GM12878 (cell line): Measurements from ENCODE around the gene SETD6. TPM values are rescaled to one million over a fixed set of nuclear protein-coding genes. Genes with fewer than 3 reads are reported as not detected.

Experiments
- ATF7 ChIP-seq: fragments of 450-650 bp; IDR thresholded peaks from 2 replicates; pipeline ENCODE4 v1.6.1; 2016; ENCODE audit warnings: low read depth, mild to moderate bottlenecking
- CHD2 ChIP-seq: IDR thresholded peaks from 2 replicates; pipeline ENCODE4 v1.6.1; 2011; ENCODE audit warnings: low read depth, low read length, improper control_type of control experiment, borderline replicate concordance
- HDAC2 ChIP-seq: fragments of 200-600 bp; sonication (generic); IDR thresholded peaks from 2 replicates; pipeline ENCODE4 v1.6.1; 2017
- NR2C1 ChIP-seq: fragments of 450-650 bp; IDR thresholded peaks from 2 replicates; pipeline ENCODE4 v1.6.1; 2017; ENCODE audit warnings: antibody characterized with exemption, mild to moderate bottlenecking, moderate library complexity
- POLR2A ChIP-seq: IDR thresholded peaks from 2 replicates; pipeline ENCODE4 v1.6.1; 2011; ENCODE audit warnings: low read depth, mild to moderate bottlenecking, low read length
- STAT3 ChIP-seq: IDR thresholded peaks from 2 replicates; pipeline ENCODE4 v1.6.1; 2011; ENCODE audit warnings: low read depth, low read length, improper control_type of control experiment
- WRNIP1 ChIP-seq: IDR thresholded peaks from 2 replicates; pipeline ENCODE4 v1.6.1; 2011; ENCODE audit warnings: low read depth, low read length, improper control_type of control experiment, borderline replicate concordance
- ZNF622 ChIP-seq: fragments of 450-650 bp; IDR thresholded peaks from 2 replicates; pipeline ENCODE4 v1.6.1; 2017; ENCODE audit warnings: mild to moderate bottlenecking, inconsistent platforms
- ZZZ3 ChIP-seq: IDR thresholded peaks from 2 replicates; pipeline ENCODE4 v1.6.1; 2011; ENCODE audit warnings: low read depth; ENCODE audit not compliant: control insufficient read depth, insufficient read length
- polyA plus RNA-seq, 11 experiments: library from polyadenylated mRNA; depleted of rRNA in 4 of 11; unstranded in 6 of 11; stranded (reverse) in 5 of 11; fragments of >200 nt; fragmentation: Nextera tagmentation in 4 of 11; fragmentation: Illumina TruSeq in 1 of 11; extraction: Ambion mirVana in 4 of 11; extraction: Trizol in 1 of 11; gene quantifications; 1 replicate in 1 of 11; 2 replicates in 10 of 11; pipeline versions ENCODE4 v1.2.1 to v1.2.3, GENCODE V29; 2011 to 2016; ENCODE audit warnings: inconsistent platforms in 2 of 11, missing spikeins in 2 of 11, low read depth in 1 of 11
- total RNA-seq, 4 experiments: library from RNA; depleted of rRNA in 3 of 4; stranded (reverse); fragments of >200 nt in 3 of 4; fragmentation: Illumina TruSeq in 1 of 4; extraction: Trizol in 1 of 4; gene quantifications; 2 replicates each; pipeline versions ENCODE4 v1.2.1 to v1.2.3, GENCODE V29; 2013 to 2021
- TF ChIP-seq, protein P1 (sequence below): fragments of 450-650 bp; IDR thresholded peaks from 2 replicates; pipeline ENCODE4 v1.6.1; 2016; ENCODE audit warnings: mild to moderate bottlenecking
- TF ChIP-seq, protein P2 (sequence below): fragments of 450-650 bp; IDR thresholded peaks from 2 replicates; pipeline ENCODE4 v1.6.1; 2017; ENCODE audit warnings: borderline replicate concordance
- TF ChIP-seq, protein P3 (sequence below): IDR thresholded peaks from 2 replicates; pipeline ENCODE4 v1.6.1; 2012; ENCODE audit warnings: low read length, inconsistent platforms
- TF ChIP-seq, protein P4 (sequence below): fragments of 450-650 bp; formaldehyde crosslinking; IDR thresholded peaks from 2 replicates; pipeline ENCODE4 v1.4.0; 2020; ENCODE audit warnings: mild to moderate bottlenecking, moderate library complexity
- TF ChIP-seq, protein P5 (sequence below): IDR thresholded peaks from 2 replicates; pipeline ENCODE4 v1.6.1; 2012; ENCODE audit warnings: low read depth, low read length, improper control_type of control experiment
- TF ChIP-seq, protein P6 (sequence below): IDR thresholded peaks from 2 replicates; pipeline ENCODE4 v1.6.1; 2012; ENCODE audit warnings: low read depth, low read length, improper control_type of control experiment
- TF ChIP-seq, protein P7 (sequence below): IDR thresholded peaks from 2 replicates; pipeline ENCODE4 v1.6.1; 2012; ENCODE audit warnings: mild to moderate bottlenecking, low read depth, low read length

The SETD6 gene
- total and polyA plus RNA-seq, 10 of the 15 experiments (the other 5 are each of a cell fraction or from before 2014, with no cell fraction given) = 8.2 to 23.8 (median 16.2) TPM

DNA sequence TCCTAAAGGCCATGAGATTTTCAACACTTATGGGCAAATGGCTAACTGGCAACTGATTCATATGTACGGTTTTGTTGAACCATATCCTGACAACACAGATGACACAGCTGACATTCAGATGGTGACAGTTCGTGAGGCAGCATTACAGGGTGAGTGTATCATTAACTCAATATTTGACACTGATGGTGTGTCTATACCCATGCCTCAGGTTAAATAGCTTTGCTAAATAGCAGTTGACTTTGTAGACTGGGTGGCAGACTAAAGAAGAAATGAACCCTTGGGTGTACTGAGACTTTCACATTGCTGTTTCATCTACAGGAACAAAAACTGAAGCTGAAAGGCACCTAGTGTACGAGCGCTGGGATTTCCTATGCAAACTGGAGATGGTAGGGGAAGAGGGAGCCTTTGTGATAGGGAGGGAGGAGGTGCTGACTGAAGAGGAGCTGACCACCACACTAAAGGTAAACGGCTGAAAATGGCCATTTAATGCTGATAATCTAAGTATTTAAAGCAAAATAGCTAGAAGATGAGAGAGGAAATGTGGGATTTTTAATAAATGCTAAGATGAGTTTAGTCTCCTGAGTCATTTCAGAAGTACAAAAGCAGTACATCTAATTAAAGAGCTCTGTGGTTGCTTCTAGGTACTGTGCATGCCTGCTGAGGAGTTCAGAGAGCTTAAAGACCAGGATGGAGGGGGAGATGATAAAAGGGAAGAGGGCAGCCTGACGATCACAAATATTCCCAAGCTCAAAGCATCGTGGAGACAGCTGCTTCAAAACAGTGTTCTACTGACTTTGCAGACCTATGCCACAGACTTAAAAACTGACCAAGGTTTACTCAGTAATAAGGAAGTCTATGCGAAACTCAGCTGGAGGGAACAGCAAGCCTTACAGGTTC lies 3.0 kb downstream of the SETD6 start (continued):
- TF ChIP-seq, protein P1, sequence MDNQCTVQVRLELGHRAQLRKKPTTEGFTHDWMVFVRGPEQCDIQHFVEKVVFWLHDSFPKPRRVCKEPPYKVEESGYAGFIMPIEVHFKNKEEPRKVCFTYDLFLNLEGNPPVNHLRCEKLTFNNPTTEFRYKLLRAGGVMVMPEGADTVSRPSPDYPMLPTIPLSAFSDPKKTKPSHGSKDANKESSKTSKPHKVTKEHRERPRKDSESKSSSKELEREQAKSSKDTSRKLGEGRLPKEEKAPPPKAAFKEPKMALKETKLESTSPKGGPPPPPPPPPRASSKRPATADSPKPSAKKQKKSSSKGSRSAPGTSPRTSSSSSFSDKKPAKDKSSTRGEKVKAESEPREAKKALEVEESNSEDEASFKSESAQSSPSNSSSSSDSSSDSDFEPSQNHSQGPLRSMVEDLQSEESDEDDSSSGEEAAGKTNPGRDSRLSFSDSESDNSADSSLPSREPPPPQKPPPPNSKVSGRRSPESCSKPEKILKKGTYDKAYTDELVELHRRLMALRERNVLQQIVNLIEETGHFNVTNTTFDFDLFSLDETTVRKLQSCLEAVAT = peak; percentile 64
- no peak for TF ChIP-seq ZZZ3
- no peak for TF ChIP-seq HDAC2
- no peak for TF ChIP-seq STAT3
- TF ChIP-seq, protein P2, sequence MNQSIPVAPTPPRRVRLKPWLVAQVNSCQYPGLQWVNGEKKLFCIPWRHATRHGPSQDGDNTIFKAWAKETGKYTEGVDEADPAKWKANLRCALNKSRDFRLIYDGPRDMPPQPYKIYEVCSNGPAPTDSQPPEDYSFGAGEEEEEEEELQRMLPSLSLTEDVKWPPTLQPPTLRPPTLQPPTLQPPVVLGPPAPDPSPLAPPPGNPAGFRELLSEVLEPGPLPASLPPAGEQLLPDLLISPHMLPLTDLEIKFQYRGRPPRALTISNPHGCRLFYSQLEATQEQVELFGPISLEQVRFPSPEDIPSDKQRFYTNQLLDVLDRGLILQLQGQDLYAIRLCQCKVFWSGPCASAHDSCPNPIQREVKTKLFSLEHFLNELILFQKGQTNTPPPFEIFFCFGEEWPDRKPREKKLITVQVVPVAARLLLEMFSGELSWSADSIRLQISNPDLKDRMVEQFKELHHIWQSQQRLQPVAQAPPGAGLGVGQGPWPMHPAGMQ = no peak
- TF ChIP-seq POLR2A = no peak; the same call in 1 of the 2 replicates
- no peak for TF ChIP-seq WRNIP1
- TF ChIP-seq, protein P3, sequence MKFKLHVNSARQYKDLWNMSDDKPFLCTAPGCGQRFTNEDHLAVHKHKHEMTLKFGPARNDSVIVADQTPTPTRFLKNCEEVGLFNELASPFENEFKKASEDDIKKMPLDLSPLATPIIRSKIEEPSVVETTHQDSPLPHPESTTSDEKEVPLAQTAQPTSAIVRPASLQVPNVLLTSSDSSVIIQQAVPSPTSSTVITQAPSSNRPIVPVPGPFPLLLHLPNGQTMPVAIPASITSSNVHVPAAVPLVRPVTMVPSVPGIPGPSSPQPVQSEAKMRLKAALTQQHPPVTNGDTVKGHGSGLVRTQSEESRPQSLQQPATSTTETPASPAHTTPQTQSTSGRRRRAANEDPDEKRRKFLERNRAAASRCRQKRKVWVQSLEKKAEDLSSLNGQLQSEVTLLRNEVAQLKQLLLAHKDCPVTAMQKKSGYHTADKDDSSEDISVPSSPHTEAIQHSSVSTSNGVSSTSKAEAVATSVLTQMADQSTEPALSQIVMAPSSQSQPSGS = peak; percentile 72
- TF ChIP-seq, protein P4, sequence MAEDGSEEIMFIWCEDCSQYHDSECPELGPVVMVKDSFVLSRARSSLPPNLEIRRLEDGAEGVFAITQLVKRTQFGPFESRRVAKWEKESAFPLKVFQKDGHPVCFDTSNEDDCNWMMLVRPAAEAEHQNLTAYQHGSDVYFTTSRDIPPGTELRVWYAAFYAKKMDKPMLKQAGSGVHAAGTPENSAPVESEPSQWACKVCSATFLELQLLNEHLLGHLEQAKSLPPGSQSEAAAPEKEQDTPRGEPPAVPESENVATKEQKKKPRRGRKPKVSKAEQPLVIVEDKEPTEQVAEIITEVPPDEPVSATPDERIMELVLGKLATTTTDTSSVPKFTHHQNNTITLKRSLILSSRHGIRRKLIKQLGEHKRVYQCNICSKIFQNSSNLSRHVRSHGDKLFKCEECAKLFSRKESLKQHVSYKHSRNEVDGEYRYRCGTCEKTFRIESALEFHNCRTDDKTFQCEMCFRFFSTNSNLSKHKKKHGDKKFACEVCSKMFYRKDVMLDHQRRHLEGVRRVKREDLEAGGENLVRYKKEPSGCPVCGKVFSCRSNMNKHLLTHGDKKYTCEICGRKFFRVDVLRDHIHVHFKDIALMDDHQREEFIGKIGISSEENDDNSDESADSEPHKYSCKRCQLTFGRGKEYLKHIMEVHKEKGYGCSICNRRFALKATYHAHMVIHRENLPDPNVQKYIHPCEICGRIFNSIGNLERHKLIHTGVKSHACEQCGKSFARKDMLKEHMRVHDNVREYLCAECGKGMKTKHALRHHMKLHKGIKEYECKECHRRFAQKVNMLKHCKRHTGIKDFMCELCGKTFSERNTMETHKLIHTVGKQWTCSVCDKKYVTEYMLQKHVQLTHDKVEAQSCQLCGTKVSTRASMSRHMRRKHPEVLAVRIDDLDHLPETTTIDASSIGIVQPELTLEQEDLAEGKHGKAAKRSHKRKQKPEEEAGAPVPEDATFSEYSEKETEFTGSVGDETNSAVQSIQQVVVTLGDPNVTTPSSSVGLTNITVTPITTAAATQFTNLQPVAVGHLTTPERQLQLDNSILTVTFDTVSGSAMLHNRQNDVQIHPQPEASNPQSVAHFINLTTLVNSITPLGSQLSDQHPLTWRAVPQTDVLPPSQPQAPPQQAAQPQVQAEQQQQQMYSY (CRISPR knock-in tag) = no peak
- TF ChIP-seq, protein P5, sequence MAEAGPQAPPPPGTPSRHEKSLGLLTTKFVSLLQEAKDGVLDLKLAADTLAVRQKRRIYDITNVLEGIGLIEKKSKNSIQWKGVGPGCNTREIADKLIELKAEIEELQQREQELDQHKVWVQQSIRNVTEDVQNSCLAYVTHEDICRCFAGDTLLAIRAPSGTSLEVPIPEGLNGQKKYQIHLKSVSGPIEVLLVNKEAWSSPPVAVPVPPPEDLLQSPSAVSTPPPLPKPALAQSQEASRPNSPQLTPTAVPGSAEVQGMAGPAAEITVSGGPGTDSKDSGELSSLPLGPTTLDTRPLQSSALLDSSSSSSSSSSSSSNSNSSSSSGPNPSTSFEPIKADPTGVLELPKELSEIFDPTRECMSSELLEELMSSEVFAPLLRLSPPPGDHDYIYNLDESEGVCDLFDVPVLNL = no peak
- TF ChIP-seq, protein P6, sequence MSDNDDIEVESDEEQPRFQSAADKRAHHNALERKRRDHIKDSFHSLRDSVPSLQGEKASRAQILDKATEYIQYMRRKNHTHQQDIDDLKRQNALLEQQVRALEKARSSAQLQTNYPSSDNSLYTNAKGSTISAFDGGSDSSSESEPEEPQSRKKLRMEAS = no peak
- TF ChIP-seq ATF7 = 0 out of 2 replicates have a peak, but pooled peaks have one; percentile 13
- no peak for TF ChIP-seq NR2C1
- TF ChIP-seq, protein P7, sequence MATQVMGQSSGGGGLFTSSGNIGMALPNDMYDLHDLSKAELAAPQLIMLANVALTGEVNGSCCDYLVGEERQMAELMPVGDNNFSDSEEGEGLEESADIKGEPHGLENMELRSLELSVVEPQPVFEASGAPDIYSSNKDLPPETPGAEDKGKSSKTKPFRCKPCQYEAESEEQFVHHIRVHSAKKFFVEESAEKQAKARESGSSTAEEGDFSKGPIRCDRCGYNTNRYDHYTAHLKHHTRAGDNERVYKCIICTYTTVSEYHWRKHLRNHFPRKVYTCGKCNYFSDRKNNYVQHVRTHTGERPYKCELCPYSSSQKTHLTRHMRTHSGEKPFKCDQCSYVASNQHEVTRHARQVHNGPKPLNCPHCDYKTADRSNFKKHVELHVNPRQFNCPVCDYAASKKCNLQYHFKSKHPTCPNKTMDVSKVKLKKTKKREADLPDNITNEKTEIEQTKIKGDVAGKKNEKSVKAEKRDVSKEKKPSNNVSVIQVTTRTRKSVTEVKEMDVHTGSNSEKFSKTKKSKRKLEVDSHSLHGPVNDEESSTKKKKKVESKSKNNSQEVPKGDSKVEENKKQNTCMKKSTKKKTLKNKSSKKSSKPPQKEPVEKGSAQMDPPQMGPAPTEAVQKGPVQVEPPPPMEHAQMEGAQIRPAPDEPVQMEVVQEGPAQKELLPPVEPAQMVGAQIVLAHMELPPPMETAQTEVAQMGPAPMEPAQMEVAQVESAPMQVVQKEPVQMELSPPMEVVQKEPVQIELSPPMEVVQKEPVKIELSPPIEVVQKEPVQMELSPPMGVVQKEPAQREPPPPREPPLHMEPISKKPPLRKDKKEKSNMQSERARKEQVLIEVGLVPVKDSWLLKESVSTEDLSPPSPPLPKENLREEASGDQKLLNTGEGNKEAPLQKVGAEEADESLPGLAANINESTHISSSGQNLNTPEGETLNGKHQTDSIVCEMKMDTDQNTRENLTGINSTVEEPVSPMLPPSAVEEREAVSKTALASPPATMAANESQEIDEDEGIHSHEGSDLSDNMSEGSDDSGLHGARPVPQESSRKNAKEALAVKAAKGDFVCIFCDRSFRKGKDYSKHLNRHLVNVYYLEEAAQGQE = no peak
- TF ChIP-seq ZNF622 = no peak
- no peak for TF ChIP-seq CHD2
